Measurements from ENCODE around the gene TFDP2.

DNA sequence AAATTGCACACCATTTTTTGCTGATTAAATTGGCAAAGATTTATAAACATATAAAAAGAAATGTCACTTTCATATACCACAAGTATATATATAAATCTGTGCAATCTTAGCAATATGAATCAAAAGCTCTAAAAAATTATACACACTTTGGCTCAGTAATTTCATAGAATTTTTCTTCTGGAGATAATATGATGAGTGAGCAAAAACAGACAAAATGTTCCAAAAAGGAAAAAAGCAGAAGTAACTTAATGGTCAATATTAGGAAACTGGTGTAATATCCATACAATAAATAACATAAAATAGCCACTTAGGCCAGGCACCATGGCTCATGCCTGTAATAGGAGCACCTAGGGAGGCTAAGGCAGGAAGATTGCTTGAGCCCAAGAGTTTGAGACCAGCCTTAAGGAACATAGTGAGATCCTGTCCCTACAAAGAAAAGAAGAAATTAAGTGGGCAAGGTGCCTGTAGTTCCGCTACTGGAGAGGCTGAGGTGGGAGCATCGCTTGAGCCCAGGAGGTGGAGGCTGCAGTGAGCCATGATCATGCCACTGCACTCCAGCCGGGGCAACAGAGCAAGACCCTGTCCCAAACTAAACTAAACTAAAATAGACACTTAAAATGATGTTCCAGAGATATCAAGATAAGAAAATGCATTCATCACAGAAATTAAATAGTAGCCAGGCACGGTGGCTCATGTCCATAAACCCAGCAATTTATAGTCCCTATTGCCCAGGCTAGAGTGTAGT is 52.1 kb downstream of the TFDP2 start:
- TF ChIP-seq, protein P1, sequence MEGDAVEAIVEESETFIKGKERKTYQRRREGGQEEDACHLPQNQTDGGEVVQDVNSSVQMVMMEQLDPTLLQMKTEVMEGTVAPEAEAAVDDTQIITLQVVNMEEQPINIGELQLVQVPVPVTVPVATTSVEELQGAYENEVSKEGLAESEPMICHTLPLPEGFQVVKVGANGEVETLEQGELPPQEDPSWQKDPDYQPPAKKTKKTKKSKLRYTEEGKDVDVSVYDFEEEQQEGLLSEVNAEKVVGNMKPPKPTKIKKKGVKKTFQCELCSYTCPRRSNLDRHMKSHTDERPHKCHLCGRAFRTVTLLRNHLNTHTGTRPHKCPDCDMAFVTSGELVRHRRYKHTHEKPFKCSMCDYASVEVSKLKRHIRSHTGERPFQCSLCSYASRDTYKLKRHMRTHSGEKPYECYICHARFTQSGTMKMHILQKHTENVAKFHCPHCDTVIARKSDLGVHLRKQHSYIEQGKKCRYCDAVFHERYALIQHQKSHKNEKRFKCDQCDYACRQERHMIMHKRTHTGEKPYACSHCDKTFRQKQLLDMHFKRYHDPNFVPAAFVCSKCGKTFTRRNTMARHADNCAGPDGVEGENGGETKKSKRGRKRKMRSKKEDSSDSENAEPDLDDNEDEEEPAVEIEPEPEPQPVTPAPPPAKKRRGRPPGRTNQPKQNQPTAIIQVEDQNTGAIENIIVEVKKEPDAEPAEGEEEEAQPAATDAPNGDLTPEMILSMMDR (IDR thresholded peaks at IDR 0.05), result no peak
- TF ChIP-seq POLR2A (IDR thresholded peaks at IDR 0.05), result no peak
